ENCODE data around the gene KCNQ1.

GRCh38 chr11:2553886-2554285, 109.1 kb downstream of the KCNQ1 start:
- TF ChIP-seq POLR2A (IDR thresholded peaks at IDR 0.05; ENCODE audit: low read depth, low read length) (no peak), POLR2AphosphoS5 (IDR thresholded peaks at IDR 0.05; ENCODE audit: low read depth, low read length) (no peak), SPI1 (IDR thresholded peaks at IDR 0.05; ENCODE audit: low read depth, low read length) (no peak), POU2F2 (IDR thresholded peaks at IDR 0.05; ENCODE audit: low read depth, low read length) (no peak)

Measured in GM12891 (cell line).